SU-DHL-6 (cell line): ENCODE measurements around the gene PDZRN3.

ENCODE experiments used
- H2AFZ ChIP-seq: fragments of 200-600 bp; sonication (generic); 2 replicates; pipeline ENCODE4 v1.6.1; 2014; ENCODE audit warnings: low read depth, mild to moderate bottlenecking, moderate library complexity, mixed read lengths, antibody characterized with exemption, low read length; ENCODE audit not compliant: severe bottlenecking
- H3F3A ChIP-seq: fragments of 200-600 bp; shearing (Covaris generic); 2 replicates; pipeline ENCODE4 v1.6.0; 2016; ENCODE audit warnings: antibody characterized with exemption, mild to moderate bottlenecking; ENCODE audit not compliant: insufficient read depth
- H3K27ac ChIP-seq: fragments of 200-600 bp; sonication (generic); 2 replicates; pipeline ENCODE4 v1.5.1; 2016; ENCODE audit warnings: low read depth, mild to moderate bottlenecking, low read length, moderate library complexity, mixed read lengths
- H3K27me3 ChIP-seq: fragments of 200-600 bp; sonication (generic), shearing (Covaris generic); 2 replicates; pipeline ENCODE4 v1.6.0; 2014; ENCODE audit warnings: mild to moderate bottlenecking, low read length
- H3K36me3 ChIP-seq: fragments of 200-600 bp; sonication (generic); 2 replicates; pipeline ENCODE4 v1.6.1; 2014; ENCODE audit warnings: mild to moderate bottlenecking, low read length, mixed read lengths
- H3K4me2 ChIP-seq: fragments of 300-600, 200-600 bp; shearing (Covaris generic), sonication (generic); 2 replicates; pipeline ENCODE4 v1.6.0; 2014; ENCODE audit warnings: low read length, low read depth, mild to moderate bottlenecking; ENCODE audit not compliant: poor library complexity, severe bottlenecking
- H3K4me3 ChIP-seq: fragments of 200-600 bp; sonication (generic); 2 replicates; pipeline ENCODE4 v1.5.1; 2014; ENCODE audit warnings: antibody characterized with exemption, low read length, mild to moderate bottlenecking, mixed read lengths; ENCODE audit not compliant: insufficient read depth, poor library complexity, severe bottlenecking
- H3K79me2 ChIP-seq: fragments of 200-600 bp; sonication (generic); 2 replicates; pipeline ENCODE4 v1.6.1; 2014; ENCODE audit warnings: mild to moderate bottlenecking, low read length, moderate library complexity; ENCODE audit not compliant: insufficient read depth
- H3K9ac ChIP-seq: fragments of 200-600 bp; sonication (generic); 2 replicates; pipeline ENCODE4 v1.7.0; 2014; ENCODE audit warnings: mild to moderate bottlenecking, low read length
- H3K9me2 ChIP-seq: fragments of 200-600 bp; sonication (generic); replicated peaks from 2 replicates; pipeline ENCODE4 v1.6.1; 2014; ENCODE audit warnings: low read length; ENCODE audit not compliant: insufficient read depth
- H3K9me3 ChIP-seq: fragments of 200-600 bp; sonication (generic); 2 replicates; pipeline ENCODE4 v1.6.1; 2014; ENCODE audit warnings: low read length, mixed read lengths; ENCODE audit not compliant: insufficient read depth
- H4K20me1 ChIP-seq: fragments of 200-600 bp; sonication (generic); 2 replicates; pipeline ENCODE4 v1.6.1; 2014; ENCODE audit warnings: low read depth, mild to moderate bottlenecking, antibody characterized with exemption, low read length, moderate library complexity, mixed read lengths
- EZH2phosphoT487 ChIP-seq: fragments of 200-600 bp; sonication (generic), shearing (Covaris generic); conservative IDR thresholded peaks from 2 replicates; pipeline ENCODE4 v1.6.1; 2018; ENCODE audit warnings: mild to moderate bottlenecking, antibody characterized with exemption, low read length, moderate library complexity, mixed read lengths
- TF ChIP-seq, protein P1 (sequence below): fragments of 200-600 bp; sonication (generic); IDR thresholded peaks from one replicate; pipeline ENCODE4 v1.5.1; 2017; ENCODE audit warnings: antibody characterized with exemption, mild to moderate bottlenecking, low read length, moderate library complexity; ENCODE audit not compliant: insufficient read depth, poor library complexity, severe bottlenecking

Gene PDZRN3

DNA sequence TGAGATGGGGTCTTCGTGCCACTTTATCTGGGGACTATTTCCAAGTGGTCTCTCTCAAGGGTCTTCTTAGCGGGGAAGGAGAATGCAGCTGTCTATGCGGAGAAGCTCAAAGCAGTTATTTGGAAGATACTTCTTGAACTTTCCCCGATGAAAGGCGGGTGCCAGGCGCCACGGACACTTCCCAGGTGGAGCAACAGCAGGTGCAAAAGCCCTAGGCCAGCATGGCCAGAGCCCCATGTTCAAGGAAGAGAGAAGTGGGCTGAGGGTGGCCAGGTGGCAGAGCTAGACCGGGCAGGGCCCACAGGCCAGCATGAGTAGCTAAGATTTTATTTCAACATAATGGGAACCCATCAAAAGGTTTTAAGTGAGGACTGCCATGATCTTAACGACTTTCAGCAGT lies 232.8 kb downstream of the PDZRN3 start:
- Histone ChIP-seq H4K20me1 (no peaks in the 10 kb centered on the region), H3K9me3 (no peaks in the 10 kb centered on the region), H3K36me3 (peaks cover 4% of the 10 kb centered on the region; the same call in 1 of the 2 replicates), H3K4me2 (no peak overlapping the region), H3K27ac (no peak overlapping the region), H3K27me3 (no peaks in the 10 kb centered on the region), H3K4me3 (no peak overlapping the region), H3K9ac (no peak overlapping the region), H3F3A (no peaks in the 10 kb centered on the region), H3K9me2 (no peaks in the 10 kb centered on the region), H2AFZ (no peak overlapping the region), H3K79me2 (no peaks in the 10 kb centered on the region)
- TF ChIP-seq EZH2phosphoT487 = no peak
- TF ChIP-seq, protein P1, sequence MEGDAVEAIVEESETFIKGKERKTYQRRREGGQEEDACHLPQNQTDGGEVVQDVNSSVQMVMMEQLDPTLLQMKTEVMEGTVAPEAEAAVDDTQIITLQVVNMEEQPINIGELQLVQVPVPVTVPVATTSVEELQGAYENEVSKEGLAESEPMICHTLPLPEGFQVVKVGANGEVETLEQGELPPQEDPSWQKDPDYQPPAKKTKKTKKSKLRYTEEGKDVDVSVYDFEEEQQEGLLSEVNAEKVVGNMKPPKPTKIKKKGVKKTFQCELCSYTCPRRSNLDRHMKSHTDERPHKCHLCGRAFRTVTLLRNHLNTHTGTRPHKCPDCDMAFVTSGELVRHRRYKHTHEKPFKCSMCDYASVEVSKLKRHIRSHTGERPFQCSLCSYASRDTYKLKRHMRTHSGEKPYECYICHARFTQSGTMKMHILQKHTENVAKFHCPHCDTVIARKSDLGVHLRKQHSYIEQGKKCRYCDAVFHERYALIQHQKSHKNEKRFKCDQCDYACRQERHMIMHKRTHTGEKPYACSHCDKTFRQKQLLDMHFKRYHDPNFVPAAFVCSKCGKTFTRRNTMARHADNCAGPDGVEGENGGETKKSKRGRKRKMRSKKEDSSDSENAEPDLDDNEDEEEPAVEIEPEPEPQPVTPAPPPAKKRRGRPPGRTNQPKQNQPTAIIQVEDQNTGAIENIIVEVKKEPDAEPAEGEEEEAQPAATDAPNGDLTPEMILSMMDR = no peak

DNA sequence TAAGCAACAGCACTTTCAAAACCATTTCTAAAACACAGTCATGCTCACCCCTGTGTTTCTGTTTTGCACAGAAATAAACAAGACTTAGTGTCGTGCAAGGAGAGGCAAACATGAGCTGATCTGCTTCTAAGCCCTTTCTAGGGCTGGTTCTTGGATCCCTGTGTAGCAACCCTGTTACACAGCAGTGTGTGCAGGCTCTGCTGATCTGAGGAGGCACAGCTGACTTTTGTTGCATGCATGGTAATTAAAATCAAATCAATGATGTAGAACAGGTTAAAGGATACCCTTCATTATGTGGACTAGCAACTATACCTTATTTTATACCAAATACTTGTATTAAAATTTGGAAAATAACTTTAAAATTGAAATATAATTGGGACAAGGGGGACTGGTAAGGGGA lies 234.8 kb downstream of the PDZRN3 start:
- Histone ChIP-seq H3K27ac (no peak overlapping the region), H3K79me2 (no peaks in the 10 kb centered on the region), H3K9me3 (no peaks in the 10 kb centered on the region), H3K4me2 (no peak overlapping the region), H2AFZ (no peak overlapping the region), H3K4me3 (no peak overlapping the region), H4K20me1 (no peaks in the 10 kb centered on the region), H3K27me3 (no peaks in the 10 kb centered on the region), H3F3A (no peaks in the 10 kb centered on the region), H3K9me2 (no peaks in the 10 kb centered on the region), H3K9ac (no peak overlapping the region), H3K36me3 (peaks cover 4% of the 10 kb centered on the region; the same call in 1 of the 2 replicates)
- no peak for TF ChIP-seq EZH2phosphoT487
- TF ChIP-seq, protein P1 = no peak

DNA sequence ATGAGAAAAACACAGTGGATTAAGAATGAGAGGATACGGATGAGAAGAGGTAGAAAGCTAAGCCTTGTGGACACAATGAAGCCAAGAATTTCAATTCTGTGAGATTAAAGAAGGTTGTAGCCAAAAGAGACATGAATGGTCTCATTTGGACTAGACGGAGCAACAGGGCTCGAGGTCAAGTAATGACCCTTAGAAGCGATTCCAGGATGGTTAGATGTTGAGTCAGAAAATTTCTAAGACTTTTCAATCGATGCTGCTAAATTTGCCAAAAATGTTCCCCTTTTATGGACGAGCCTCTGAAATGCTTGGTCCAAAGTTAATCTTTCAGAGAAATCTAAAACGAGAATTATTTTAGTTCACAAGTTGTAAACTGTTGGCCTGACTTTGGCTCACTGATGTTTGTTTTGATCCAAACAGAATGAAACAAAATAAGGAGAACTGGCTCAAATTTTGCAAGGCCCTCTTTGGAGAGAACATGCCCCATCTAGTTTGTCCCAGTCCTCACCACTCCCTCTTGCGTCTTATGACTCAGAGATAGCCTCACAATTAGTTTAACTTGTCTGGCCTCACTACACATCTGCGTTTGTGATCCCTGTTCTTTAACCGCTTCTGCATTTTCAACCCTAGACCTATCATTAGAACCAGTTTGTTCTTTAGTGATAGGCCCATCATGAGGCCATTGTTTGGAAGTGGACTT lies 235.5 kb downstream of the PDZRN3 start:
- H3K27me3 ChIP-seq = no peaks in the 10 kb centered on the region
- no peak overlapping the region for H3K4me3 ChIP-seq
- no peaks in the 10 kb centered on the region for H3K79me2 ChIP-seq
- peaks cover 4% of the 10 kb centered on the region; the same call in 1 of the 2 replicates for H3K36me3 ChIP-seq
- no peaks in the 10 kb centered on the region for H4K20me1 ChIP-seq
- H3F3A ChIP-seq = no peaks in the 10 kb centered on the region
- TF ChIP-seq, protein P1 = no peak
- no peak for TF ChIP-seq EZH2phosphoT487
- H3K9ac ChIP-seq = no peak overlapping the region
- H3K4me2 ChIP-seq = no peak overlapping the region
- no peaks in the 10 kb centered on the region for H3K9me2 ChIP-seq
- no peaks in the 10 kb centered on the region for H3K9me3 ChIP-seq
- no peak overlapping the region for H2AFZ ChIP-seq
- no peak overlapping the region for H3K27ac ChIP-seq
